ENCODE measurements around the gene PRSS1. TPM values are rescaled to one million over a fixed set of nuclear protein-coding genes. Genes with fewer than 3 reads are reported as not detected.
A peak's percentile ranks its signal among the peaks of the same experiment; 100 is the strongest.
"Not testable (repeated sequence)": the region's sequence is repeated elsewhere in the genome, so short reads cannot be mapped to it uniquely, and the experiment has no call there.

Gene PRSS1
- total RNA-seq = not detected

GRCh38 chr7:142749218-142749993 is at the start of gene PRSS1:
PRSS1 (plus strand) TSS chr7:142749472; CDS start chr7:142749485, 13 bp downstream.
- POLR2A ChIA-PET = no interaction called here
- H3K9me3 Mint-ChIP-seq = no peaks in the 10 kb centered on the region
- H3K4me3 Mint-ChIP-seq = no peak within 1 kb of the TSS
- H3K36me3 Mint-ChIP-seq = no peaks in the 10 kb centered on the region
- ATAC-seq (ENCODE audit: low read depth) (no peak), DNase-seq (no peak)
- peaks cover 5% of the 10 kb centered on the region for H3K27me3 Mint-ChIP-seq
- no peaks in the 10 kb centered on the region for H3K4me1 Mint-ChIP-seq
- no peak within 1 kb of the TSS for H3K27ac Mint-ChIP-seq

- H3K36me3 Mint-ChIP-seq, H3K9me3 Mint-ChIP-seq, DNase-seq, H3K27me3 Mint-ChIP-seq, POLR2A ChIA-PET: not testable (repeated sequence)
- peak overlapping the region; percentile 52 for H3K4me3 Mint-ChIP-seq
- H3K27ac Mint-ChIP-seq = peak overlapping the region; percentile 84
- ATAC-seq (ENCODE audit: low read depth) = peak; percentile 72
- H3K4me1 Mint-ChIP-seq = peaks cover 16% of the 10 kb centered on the region
Observed at GRCh38 chr7:142700935-142701334, 48.3 kb upstream of the PRSS1 start.

- H3K4me1 Mint-ChIP-seq = peaks cover 15% of the 10 kb centered on the region
- peaks cover under 1% of the 10 kb centered on the region for H3K27me3 Mint-ChIP-seq
- no peaks in the 10 kb centered on the region for H3K9me3 Mint-ChIP-seq
- POLR2A ChIA-PET = no interaction called here
- H3K36me3 Mint-ChIP-seq = peaks cover 3% of the 10 kb centered on the region
- DNase-seq (no peak), ATAC-seq (ENCODE audit: low read depth) (no peak)
- no peak overlapping the region for H3K27ac Mint-ChIP-seq
- no peak overlapping the region for H3K4me3 Mint-ChIP-seq
Observed at GRCh38 chr7:142703655-142704305, 45.5 kb upstream of the PRSS1 start.

- POLR2A ChIA-PET; ATAC-seq (ENCODE audit: low read depth): not testable (repeated sequence)
Observed at GRCh38 chr7:142708726-142709125, 40.5 kb upstream of the PRSS1 start.

GRCh38 chr7:142709921-142710320 is 39.4 kb upstream of the PRSS1 start:
- ATAC-seq (ENCODE audit: low read depth) (no peak), DNase-seq (no peak)
- H3K4me1 Mint-ChIP-seq = peaks cover 42% of the 10 kb centered on the region
- peak overlapping the region; percentile 34 for H3K27ac Mint-ChIP-seq
- POLR2A ChIA-PET = no interaction called here
- H3K36me3 Mint-ChIP-seq = peaks cover 1% of the 10 kb centered on the region
- H3K9me3 Mint-ChIP-seq = no peaks in the 10 kb centered on the region
- H3K4me3 Mint-ChIP-seq = peak overlapping the region; percentile 7
- H3K27me3 Mint-ChIP-seq = no peaks in the 10 kb centered on the region

More at GRCh38 chr7:142708726-142709125, 40.5 kb upstream of the PRSS1 start:
- not testable (repeated sequence) for H3K36me3 Mint-ChIP-seq, DNase-seq, H3K27me3 Mint-ChIP-seq, H3K9me3 Mint-ChIP-seq
- H3K27ac Mint-ChIP-seq = peak overlapping the region; percentile 30
- H3K4me1 Mint-ChIP-seq = peaks cover 32% of the 10 kb centered on the region
- peak overlapping the region; percentile 19 for H3K4me3 Mint-ChIP-seq

- H3K36me3 Mint-ChIP-seq = no peaks in the 10 kb centered on the region
- peaks cover 50% of the 10 kb centered on the region for H3K4me1 Mint-ChIP-seq
Observed at GRCh38 chr7:142711196-142711595, 38.1 kb upstream of the PRSS1 start.

GRCh38 chr7:142711746-142712616 is 37.3 kb upstream of the PRSS1 start:
- H3K4me1 Mint-ChIP-seq = peaks cover 57% of the 10 kb centered on the region
- no peaks in the 10 kb centered on the region for H3K9me3 Mint-ChIP-seq
- ATAC-seq (ENCODE audit: low read depth) = peak; percentile 88
- no peaks in the 10 kb centered on the region for H3K27me3 Mint-ChIP-seq
- H3K36me3 Mint-ChIP-seq = peaks cover 2% of the 10 kb centered on the region
- no peak for DNase-seq
- peak overlapping the region; percentile 86 for H3K4me3 Mint-ChIP-seq
- H3K27ac Mint-ChIP-seq = peak overlapping the region; percentile 94
- POLR2A ChIA-PET = interaction anchor here (0.6 to 2.1 kb wide), 2 partner anchors 93 to 100 kb away, joined by 3 to 7 read pairs; no protein-coding TSS in a partner anchor

More at GRCh38 chr7:142711196-142711595, 38.1 kb upstream of the PRSS1 start:
- peak overlapping the region; percentile 94 for H3K27ac Mint-ChIP-seq
- POLR2A ChIA-PET = no interaction called here
- H3K27me3 Mint-ChIP-seq = no peaks in the 10 kb centered on the region
- ATAC-seq (ENCODE audit: low read depth) (peak; percentile 43), DNase-seq (no peak)
- H3K9me3 Mint-ChIP-seq = no peaks in the 10 kb centered on the region
- H3K4me3 Mint-ChIP-seq = peak overlapping the region; percentile 86

GRCh38 chr7:142712617-142712957 is 36.7 kb upstream of the PRSS1 start:
- H3K4me3 Mint-ChIP-seq = peak overlapping the region; percentile 86
- DNase-seq = no peak
- H3K36me3 Mint-ChIP-seq = peaks cover 2% of the 10 kb centered on the region
- peaks cover 61% of the 10 kb centered on the region for H3K4me1 Mint-ChIP-seq
- no peaks in the 10 kb centered on the region for H3K9me3 Mint-ChIP-seq
- POLR2A ChIA-PET = interaction anchor here (2.1 to 3.7 kb wide), 2 partner anchors 92 to 97 kb away, joined by 7 to 33 read pairs; no protein-coding TSS in a partner anchor
- ATAC-seq (ENCODE audit: low read depth) = no peak
- no peaks in the 10 kb centered on the region for H3K27me3 Mint-ChIP-seq
- peak overlapping the region; percentile 94 for H3K27ac Mint-ChIP-seq

- H3K4me3 Mint-ChIP-seq = peak overlapping the region; percentile 61
- ATAC-seq (ENCODE audit: low read depth) (peak; percentile 40), DNase-seq (no peak)
- no peaks in the 10 kb centered on the region for H3K9me3 Mint-ChIP-seq
- H3K36me3 Mint-ChIP-seq = peaks cover 2% of the 10 kb centered on the region
- no peaks in the 10 kb centered on the region for H3K27me3 Mint-ChIP-seq
- H3K27ac Mint-ChIP-seq = peak overlapping the region; percentile 85
- POLR2A ChIA-PET = interaction anchor here (1.0 to 3.7 kb wide), 8 partner anchors 70 to 95 kb away, joined by 3 to 33 read pairs (median 5); no protein-coding TSS in a partner anchor
- H3K4me1 Mint-ChIP-seq = peaks cover 63% of the 10 kb centered on the region
Observed at GRCh38 chr7:142714375-142714774, 34.9 kb upstream of the PRSS1 start.

- Mint-ChIP-seq H3K9me3 (no peaks in the 10 kb centered on the region), H3K27ac (peak overlapping the region; percentile 82), H3K4me3 (peak overlapping the region; percentile 61), H3K4me1 (peaks cover 54% of the 10 kb centered on the region), H3K36me3 (peaks cover 2% of the 10 kb centered on the region), H3K27me3 (no peaks in the 10 kb centered on the region)
- POLR2A ChIA-PET = interaction anchor here (0.5 to 3.7 kb wide), 3 partner anchors 69 to 93 kb away, joined by 3 to 33 read pairs (median 5); no protein-coding TSS in a partner anchor
- no peak for ATAC-seq (ENCODE audit: low read depth)
- DNase-seq = no peak
Observed at GRCh38 chr7:142716596-142716995, 32.7 kb upstream of the PRSS1 start.

GRCh38 chr7:142717453-142717852 is 31.8 kb upstream of the PRSS1 start:
- Mint-ChIP-seq H3K9me3 (no peaks in the 10 kb centered on the region), H3K4me1 (peaks cover 52% of the 10 kb centered on the region), H3K36me3 (peaks cover 2% of the 10 kb centered on the region), H3K27ac (peak overlapping the region; percentile 84), H3K4me3 (peak overlapping the region; percentile 77), H3K27me3 (no peaks in the 10 kb centered on the region)
- ATAC-seq (ENCODE audit: low read depth) (peak; percentile 72), DNase-seq (no peak)
- POLR2A ChIA-PET = interaction anchor here (1.0 to 1.7 kb wide), 3 partner anchors 69 to 91 kb away, joined by 3 to 6 read pairs (median 3); no protein-coding TSS in a partner anchor

GRCh38 chr7:142718313-142718712 is 31.0 kb upstream of the PRSS1 start:
- Mint-ChIP-seq H3K27ac (peak overlapping the region; percentile 84), H3K27me3 (no peaks in the 10 kb centered on the region), H3K4me3 (peak overlapping the region; percentile 77), H3K36me3 (peaks cover 2% of the 10 kb centered on the region), H3K9me3 (no peaks in the 10 kb centered on the region), H3K4me1 (peaks cover 49% of the 10 kb centered on the region)
- POLR2A ChIA-PET = interaction anchor here (1.0 to 1.7 kb wide), 3 partner anchors 69 to 90 kb away, joined by 3 to 6 read pairs (median 3); no protein-coding TSS in a partner anchor
- DNase-seq (no peak), ATAC-seq (ENCODE audit: low read depth) (no peak)

Measured in activated naive CD8-positive, alpha-beta T cell treated with anti-CD3 and anti-CD28 coated beads, Interleukin-2, amount 10 ng/mL, durations not matched to agents 7 days and 5 days (primary cell).